ENCODE measurements around the gene AVEN.

GRCh38 chr15:33874156-33874555, 164.8 kb downstream of the AVEN start:
- TF ChIP-seq POLR2A (IDR thresholded peaks at IDR 0.05) (no peak), CTCF (IDR thresholded peaks at IDR 0.05) (no peak)

Measured in heart left ventricle (tissue), 13 donors.